Stimulated activated CD4-positive, alpha-beta T cell treated with anti-CD3 and anti-CD28 coated beads, Interleukin-1b, Interleukin-23, amount 100 ng/mL, for 24 hours (primary cell): Measurements from ENCODE around the gene PRDM16.

Source experiments
- DNase-seq, 4 experiments: peaks; one replicate each; pipeline ENCODE4 v3.0.0-alpha.2; 2020; ENCODE audit warnings: low read depth in 4 of 4, low spot score in 1 of 4

The PRDM16 gene

DNA sequence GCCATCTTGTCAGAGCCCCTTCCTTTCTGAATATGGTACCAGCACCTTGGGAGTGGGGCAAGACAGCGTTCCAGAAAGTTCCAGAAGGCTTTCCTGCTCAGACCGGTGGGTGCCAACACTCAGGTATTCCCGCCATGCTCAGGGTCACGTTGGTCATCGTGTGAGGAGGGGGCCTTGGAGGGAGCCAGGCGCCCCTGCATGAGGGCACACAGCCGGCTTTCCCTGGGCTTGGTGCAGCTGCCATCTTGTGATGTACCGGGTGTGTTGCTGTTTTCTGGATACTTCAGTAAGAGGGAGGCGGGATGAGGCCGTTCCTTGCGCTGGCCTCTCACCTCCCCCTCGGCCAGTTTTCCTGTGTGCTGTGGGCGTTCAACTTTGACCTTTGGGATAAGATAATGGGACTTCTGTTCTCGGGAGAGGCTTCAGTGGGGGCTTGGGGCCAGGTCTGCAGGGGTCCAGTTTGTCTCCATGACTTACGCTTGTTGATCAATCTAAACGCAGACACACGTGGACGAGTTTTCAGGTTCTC lies 69.7 kb downstream of the PRDM16 start:
- no peak for DNase-seq

DNA sequence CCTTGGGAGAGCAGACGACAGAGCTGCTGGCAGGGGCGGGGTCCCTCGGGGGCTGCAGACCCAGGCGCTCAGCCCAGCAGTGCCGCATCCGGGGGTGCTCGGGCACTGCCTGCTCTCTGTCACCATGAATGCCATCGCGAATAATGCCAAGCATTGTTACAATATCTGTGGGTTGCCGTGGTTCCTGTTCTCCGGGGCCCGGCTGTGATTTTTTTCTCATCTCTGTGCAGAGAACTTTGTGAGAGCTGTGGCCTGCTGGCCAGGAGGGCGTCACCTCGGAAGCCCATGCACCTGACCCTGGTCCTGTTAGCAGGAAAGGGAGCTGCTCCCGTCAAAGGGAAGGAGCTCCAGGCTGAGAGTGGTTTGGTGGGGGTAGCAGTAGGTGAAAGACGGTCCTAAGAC lies 70.4 kb downstream of the PRDM16 start:
- DNase-seq = no peak

GRCh38 chr1:3139871-3140361 lies 70.9 kb downstream of the PRDM16 start:
- DNase-seq = no peak

DNA sequence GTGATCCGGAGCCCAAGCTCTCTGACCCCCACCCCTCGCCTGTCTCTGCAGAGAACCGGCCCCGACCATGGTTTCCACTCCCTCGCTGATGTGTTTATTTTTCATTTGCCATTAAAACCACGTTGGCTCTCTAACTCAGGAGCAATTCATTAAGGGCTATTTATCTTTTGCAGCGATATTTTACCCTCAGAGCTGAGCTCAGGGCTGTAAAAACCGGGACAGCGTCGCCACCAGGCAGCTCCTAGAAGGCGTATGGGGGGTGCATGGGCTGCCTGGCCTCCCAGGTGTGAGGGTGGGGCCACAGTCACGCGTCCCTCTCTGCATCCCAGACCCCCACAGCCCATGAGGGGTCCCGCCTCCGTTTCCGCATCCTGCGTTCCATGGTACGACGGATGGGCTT lies 71.4 kb downstream of the PRDM16 start:
- no peak for DNase-seq

DNA sequence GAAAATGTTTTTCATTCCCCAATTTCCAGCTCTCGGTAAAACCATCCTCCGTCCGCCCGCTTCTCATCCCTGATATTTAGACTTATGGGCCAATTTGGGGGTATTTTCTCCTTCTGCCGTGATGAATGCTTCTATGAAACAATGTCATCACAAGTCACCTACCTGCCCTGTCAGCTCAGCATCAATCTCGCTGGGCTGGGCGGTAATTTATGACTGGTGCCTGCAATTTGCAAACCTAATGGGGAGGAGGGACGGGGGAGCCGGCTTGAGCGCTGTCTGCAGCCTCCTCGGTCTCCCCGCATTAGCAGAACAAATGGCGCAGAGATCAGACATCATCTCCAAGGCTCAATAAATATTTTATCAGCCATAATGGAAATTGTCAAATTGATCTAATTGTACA lies 72.1 kb downstream of the PRDM16 start:
- no peak for DNase-seq

DNA sequence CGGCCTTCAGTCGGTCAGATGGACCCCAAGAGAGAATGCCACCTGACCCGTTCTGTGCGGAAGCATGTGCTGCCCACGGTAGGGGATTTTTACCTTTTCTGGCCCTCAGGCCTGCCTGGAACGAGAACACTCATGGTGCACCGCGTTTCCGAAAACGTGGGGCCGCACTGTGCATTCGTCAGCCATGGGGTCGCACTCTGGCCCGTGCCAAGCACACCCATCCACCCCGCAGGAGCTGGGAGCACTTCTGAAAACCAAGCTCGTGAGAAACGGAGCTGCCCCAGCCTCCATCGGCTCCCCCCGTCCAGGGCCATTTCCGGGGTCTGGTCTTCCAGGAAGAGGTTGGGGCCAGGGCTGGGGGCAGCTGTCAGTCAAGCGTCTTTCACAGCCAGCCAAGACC lies 72.8 kb downstream of the PRDM16 start:
- DNase-seq = no peak

- DNase-seq = no peak
These were observed 73.2 kb downstream of the PRDM16 start for GRCh38 chr1:3142236-3142635.

- no peak for DNase-seq
These were observed 73.7 kb downstream of the PRDM16 start for GRCh38 chr1:3142751-3143150.

DNA sequence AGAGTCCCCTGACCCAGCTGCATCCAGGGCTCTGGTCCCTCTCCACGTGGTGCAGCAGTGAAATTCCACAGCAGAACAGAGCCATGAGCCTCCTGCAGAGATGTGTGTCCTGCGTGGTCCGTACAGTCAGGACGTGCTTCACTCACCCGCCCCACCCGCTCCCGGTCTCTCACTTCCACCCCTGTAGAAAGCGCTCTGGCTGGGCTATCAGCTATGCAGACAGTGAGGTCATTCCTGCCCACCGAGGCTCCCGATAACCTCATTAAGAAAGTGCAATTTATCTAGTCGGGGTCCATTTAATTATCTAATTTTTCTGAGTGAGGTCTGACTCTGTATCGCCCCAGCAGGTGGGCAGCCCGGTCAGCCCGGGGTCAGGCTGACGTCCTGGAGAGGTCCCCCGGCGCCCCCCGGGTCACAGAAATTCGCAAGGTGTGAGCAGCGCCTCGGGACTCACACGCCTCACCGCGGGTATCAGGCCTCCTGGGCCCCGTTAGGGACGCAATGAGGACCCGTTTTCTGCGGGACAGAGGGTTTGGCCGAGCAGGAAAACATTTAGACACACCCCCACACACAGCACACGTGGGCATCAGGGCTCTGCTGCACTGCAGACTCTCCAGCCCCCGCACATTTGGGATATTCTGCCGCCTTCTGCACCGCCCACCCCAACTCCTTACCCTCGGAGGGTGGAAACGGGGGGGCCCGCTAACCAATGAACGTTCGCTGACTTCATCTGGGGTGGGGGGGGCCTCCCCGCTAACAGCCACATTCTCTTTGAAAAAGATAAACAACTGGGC lies 76.7 kb downstream of the PRDM16 start:
- no peak for DNase-seq

DNA sequence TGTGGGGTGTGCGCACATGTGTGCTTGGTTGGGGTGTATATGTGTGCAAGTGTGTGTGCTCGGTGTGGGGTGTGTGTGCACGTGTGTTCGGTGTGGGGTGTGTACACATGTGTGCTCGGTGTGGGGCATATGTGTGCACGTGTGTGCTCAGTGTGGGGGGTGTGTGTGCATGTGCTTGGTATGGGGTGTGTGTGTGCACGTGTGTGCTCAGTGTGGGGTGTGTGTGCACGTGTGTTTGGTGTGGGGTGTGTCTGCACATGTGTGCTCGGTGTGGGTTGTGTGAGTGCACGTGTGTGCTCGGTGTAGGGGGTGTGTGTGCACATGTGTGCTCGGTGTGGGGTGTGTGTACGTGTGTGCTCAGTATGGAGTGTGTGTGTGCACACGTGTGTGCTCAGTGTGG lies 77.5 kb downstream of the PRDM16 start:
- DNase-seq = no peak

DNA sequence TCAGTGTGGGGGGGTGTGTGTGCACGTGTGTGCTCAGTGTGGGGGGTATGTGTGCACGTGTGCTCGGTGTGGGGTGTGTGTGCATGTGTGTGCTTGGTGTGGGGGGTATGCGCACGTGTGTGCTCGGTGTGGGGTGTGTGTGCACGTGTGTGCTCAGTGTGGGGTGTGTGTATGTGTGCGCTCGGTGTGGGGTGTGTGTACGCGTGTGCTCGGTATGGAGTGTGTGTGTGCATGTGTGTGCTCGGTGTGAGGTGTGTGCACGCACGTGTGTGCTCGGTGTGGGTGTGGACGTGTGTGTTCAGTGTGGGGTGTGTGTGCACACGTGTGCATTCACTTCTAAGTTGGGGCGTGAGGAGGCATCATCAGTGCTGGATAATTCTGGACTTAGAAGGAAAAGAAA lies 77.9 kb downstream of the PRDM16 start:
- no peak for DNase-seq

DNA sequence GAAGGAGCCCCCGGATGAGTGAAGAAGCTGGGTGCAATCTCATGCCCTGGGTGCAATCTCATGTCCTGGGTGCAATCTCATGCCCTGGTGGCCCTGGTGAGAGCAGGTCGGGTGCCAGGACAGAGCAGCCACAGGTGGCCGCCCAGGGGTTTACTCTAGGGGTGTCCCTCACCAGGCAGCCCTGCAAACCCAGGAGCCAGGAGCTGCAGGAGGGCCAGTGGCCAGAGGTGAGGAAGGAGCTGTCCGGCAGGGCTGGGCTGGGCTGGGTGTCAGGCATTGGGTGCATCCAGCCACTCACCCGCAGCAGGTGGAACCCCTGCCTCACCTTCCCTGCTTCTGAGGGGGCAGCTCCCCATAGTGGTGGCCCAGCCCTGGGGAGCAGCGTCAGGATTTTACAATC lies 79.2 kb downstream of the PRDM16 start:
- no peak for DNase-seq

DNA sequence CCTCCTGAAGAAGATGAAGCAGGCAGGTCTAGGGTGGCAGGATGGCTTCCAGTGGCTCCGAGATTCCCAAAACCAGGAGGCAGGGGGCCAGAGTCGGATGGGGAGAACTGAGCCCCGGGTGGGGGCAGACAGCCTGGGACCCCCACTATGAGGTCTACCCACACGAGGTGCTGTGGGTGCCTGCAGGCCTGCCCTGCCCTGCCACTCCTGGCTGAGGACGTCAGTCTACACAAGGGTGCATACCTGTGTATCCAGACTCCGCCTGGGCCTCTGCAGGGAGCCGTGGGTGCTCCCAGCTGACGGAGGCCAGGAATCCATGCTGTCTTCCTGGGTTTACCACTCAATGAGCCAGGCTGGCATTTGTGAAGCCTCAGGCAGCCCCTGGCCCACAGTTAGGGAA lies 80.3 kb downstream of the PRDM16 start:
- no peak for DNase-seq

GRCh38 chr1:3151456-3151855 lies 82.5 kb downstream of the PRDM16 start:
- no peak for DNase-seq

DNA sequence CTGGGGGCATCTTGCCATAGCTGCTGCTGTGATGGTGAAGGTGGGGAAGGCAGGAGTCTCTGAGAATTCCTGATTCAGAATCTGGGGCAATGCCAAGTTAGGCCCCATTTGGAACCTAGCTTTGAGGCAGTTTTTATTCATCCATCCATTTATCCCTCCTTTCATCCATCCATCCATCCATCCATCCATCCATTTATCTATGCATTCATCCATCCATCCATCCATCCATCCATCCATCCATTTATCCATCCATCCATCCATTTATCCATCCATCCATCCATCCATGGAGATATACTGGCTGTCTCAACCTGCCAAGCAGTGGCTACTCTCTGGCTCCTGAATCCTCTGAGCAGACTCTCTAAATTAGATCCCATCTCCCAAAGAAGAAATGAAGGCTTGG lies 83.1 kb downstream of the PRDM16 start:
- no peak for DNase-seq

GRCh38 chr1:3153197-3153596 lies 84.2 kb downstream of the PRDM16 start:
- DNase-seq = no peak

- no peak for DNase-seq
These were observed 85.1 kb downstream of the PRDM16 start for GRCh38 chr1:3153902-3154795.

DNA sequence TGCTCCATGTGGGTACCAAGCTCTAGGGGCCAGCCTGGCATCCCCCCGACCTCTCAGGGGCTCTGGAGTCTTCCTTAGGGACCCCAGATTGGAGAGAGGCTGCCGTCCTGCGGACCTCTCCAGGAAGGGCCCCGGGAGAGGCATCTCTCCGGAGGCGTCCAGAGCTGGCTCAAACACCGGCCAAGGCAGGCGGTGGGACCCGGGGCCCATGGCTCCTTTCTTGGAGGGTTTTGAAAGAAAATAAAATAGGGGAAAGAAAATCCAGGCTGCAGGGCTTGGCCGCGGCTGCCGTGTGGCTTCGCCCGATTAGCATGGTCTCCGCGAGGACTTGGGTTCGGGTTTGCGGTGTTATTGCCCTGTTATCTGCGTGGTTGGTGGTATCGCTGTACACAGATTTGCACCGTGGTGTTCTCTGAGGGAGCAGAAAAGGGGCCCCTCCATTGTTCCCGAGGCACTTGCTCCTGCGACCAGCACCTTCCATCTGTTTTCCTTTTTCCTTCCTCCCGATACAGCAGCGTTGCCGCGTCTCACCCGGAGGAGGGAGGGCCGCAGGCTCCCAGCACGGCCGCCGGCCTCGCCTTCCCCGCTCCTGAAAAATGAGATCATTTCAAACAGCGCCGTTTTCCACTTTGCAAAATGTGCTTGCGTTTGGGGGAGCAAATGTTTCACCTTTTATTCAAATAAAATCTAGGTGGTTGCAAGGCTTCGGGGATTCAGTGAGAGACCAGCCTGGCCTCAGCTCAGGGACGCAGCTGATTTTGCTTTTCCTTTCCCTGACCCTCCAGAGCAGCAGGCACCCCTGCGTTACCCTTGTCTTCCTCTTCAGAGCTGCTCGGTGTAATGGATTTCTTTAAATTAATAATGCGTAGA lies 86.3 kb downstream of the PRDM16 start:
- no peak for DNase-seq

DNA sequence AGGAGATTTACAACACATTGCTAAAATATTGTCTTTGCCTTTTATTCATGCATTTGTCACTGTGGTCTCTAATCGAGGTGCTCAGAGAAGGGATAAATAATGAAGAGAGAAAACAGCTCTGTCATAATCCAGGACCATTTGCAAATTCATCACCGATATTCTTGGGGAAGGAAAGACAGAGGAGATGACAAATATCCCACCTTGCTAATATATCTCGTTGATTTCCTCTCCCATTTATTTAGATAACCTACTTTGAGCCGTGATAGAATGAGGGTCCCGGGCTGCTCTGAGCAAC lies 86.9 kb downstream of the PRDM16 start:
- no peak for DNase-seq

DNA sequence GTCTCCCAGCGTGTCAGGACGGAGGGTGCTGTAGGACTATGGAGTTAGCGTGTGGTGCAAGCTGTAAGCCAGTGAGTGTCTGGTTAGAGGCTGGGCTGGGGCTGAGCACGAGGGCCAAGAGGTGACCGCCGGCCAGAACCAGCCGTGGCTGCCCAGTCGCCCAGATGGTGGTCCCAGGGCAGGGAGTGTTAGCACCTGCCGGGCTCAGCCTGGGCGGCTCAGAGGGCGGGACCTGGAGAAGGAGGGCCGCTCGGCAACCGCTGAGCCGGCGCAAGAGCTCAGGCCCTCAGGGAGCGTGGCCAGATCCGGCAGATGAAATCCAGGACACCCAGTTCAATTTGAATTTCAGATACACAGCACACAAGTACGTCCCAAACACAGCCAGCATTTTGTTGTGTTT lies 87.9 kb downstream of the PRDM16 start:
- no peak for DNase-seq

- no peak for DNase-seq
These were observed 89.3 kb downstream of the PRDM16 start for GRCh38 chr1:3158347-3158746.
